Caco-2 (cell line): ENCODE measurements around the gene VAPA. TPM values are rescaled to one million over a fixed set of nuclear protein-coding genes. Genes with fewer than 3 reads are reported as not detected.

Source experiments
- BruUV-seq: library from RNA; stranded (reverse); fragments of 400-500 nt; replicated peaks from 2 replicates; lab custom pipeline; 2021; lab: Mats Ljungman, UMichigan
- CTCF ChIA-PET: fragments of 300-600 bp; sonication (Branson Sonifier 250); formaldehyde crosslinking; loops from one replicate; lab custom pipeline; 2022; ENCODE audit warnings: antibody characterized with exemption; lab: Charles Lee
- POLR2A ChIA-PET: fragments of 300-600 bp; sonication (Branson Sonifier 250); formaldehyde crosslinking; loops from one replicate; lab custom pipeline; 2022; ENCODE audit warnings: antibody characterized with exemption; lab: Charles Lee
- DNase-seq, 2 experiments: peaks; one replicate each; pipeline versions ENCODE4 v3.0.0 to v3.0.0-alpha.2; 2020 to 2022
- H3K27me3 ChIP-seq: replicated peaks from 2 replicates; pipeline ENCODE4 v1.6.0; 2011; ENCODE audit warnings: low read length; ENCODE audit not compliant: control insufficient read depth, insufficient read depth
- H3K36me3 ChIP-seq: 2 replicates; pipeline ENCODE4 v1.5.1; 2011; ENCODE audit warnings: low read length; ENCODE audit not compliant: control insufficient read depth, insufficient read depth
- H3K4me1 ChIP-seq: fragments of 250-450 bp; sonication (Bioruptor Pico); 2 replicates; pipeline ENCODE4 v1.5.1; 2020; ENCODE audit warnings: mild to moderate bottlenecking
- H3K4me3 ChIP-seq: 2 replicates; pipeline ENCODE4 v1.5.1; 2011; ENCODE audit warnings: low read depth, mild to moderate bottlenecking, control low read depth, low read length
- H3K9me3 ChIP-seq: fragments of 250-450 bp; sonication (Bioruptor Pico); 2 replicates; pipeline ENCODE4 v1.5.1; 2020; ENCODE audit warnings: mild to moderate bottlenecking, moderate library complexity
- H3K27ac Mint-ChIP-seq: one replicate; pipeline ENCODE4 v1.8.0; 2022; ENCODE audit warnings: mixed read lengths; ENCODE audit not compliant: unreplicated experiment
- H3K27me3 Mint-ChIP-seq: one replicate; pipeline ENCODE4 v1.8.0; 2022; ENCODE audit warnings: mixed read lengths; ENCODE audit not compliant: insufficient read depth, unreplicated experiment
- H3K36me3 Mint-ChIP-seq: one replicate; pipeline ENCODE4 v1.8.0; 2022; ENCODE audit warnings: mild to moderate bottlenecking, mixed read lengths; ENCODE audit not compliant: insufficient read depth, unreplicated experiment
- H3K4me1 Mint-ChIP-seq: one replicate; pipeline ENCODE4 v1.8.0; 2022; ENCODE audit warnings: low read depth, mixed read lengths; ENCODE audit not compliant: unreplicated experiment
- H3K4me3 Mint-ChIP-seq: one replicate; pipeline ENCODE4 v1.8.0; 2022; ENCODE audit warnings: mild to moderate bottlenecking, moderate library complexity, mixed read lengths; ENCODE audit not compliant: unreplicated experiment
- H3K9me3 Mint-ChIP-seq: one replicate; pipeline ENCODE4 v1.8.0; 2022; ENCODE audit warnings: mixed read lengths; ENCODE audit not compliant: unreplicated experiment
- intact Hi-C: fragments of 100-400 bp; cut with micrococcal nuclease; formaldehyde crosslinking; loops from one replicate; pipeline ENCODE4 v1.10.0; 2022; ENCODE audit not compliant: unreplicated experiment
- total RNA-seq: library from RNA; stranded (reverse); gene quantifications from 2 replicates; pipeline ENCODE4 v1.2.3, GENCODE V29; 2022
- TF ChIP-seq, protein P1 (sequence below), 2 experiments: fragments of 200-600 bp in 1 of 2; IDR thresholded peaks; 1 replicate in 1 of 2; 2 replicates in 1 of 2; pipeline versions ENCODE4 v1.5.1 to v1.8.0; 2011 to 2022; ENCODE audit warnings: antibody characterized with exemption in 1 of 2, control low read depth in 1 of 2, inconsistent platforms in 1 of 2, low read depth in 1 of 2, low read length in 1 of 2, mild to moderate bottlenecking in 1 of 2, moderate library complexity in 1 of 2; ENCODE audit not compliant: insufficient read depth in 1 of 2, severe bottlenecking in 1 of 2, unreplicated experiment in 1 of 2

The VAPA gene
- total RNA-seq, 1 experiment from 2014 or later, result 222 TPM

DNA sequence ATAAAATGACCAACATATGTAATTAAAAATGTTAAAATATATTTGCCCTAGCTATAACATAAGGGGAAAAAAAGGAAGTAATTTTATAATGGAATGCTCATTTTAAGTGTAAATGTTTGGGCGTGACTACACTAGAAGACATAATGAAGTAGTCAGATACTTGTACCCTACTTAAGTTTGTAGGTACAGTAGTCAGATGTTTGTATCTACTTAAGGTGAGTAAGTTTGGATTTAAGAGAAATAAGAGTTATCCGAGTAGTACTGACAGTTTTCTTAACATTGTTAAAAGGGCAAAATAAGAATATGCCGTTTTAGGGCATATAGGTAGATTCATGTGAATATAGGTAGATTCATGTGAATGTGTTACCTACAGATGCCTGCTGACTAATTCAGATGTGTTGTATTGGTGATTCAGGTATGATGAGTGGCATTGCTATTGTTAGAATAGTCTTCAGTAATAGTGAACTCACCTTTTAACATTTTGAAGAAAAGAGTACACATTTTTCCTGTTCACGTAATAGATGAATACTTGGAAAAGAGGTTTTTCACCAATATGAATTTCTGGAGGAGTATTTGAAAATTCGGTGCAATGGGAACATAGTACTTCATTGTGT, 14.9 kb downstream of the VAPA start:
- Histone ChIP-seq H3K27me3 (no peaks in the 10 kb centered on the region), H3K9me3 (no peaks in the 10 kb centered on the region), H3K36me3 (no peaks in the 10 kb centered on the region), H3K4me1 (peaks cover 42% of the 10 kb centered on the region), H3K4me3 (no peak overlapping the region)
- H3K9me3 Mint-ChIP-seq, result no peaks in the 10 kb centered on the region
- DNase-seq, result no peak
- H3K4me1 Mint-ChIP-seq, result peaks cover 17% of the 10 kb centered on the region
- H3K36me3 Mint-ChIP-seq, result peaks cover 33% of the 10 kb centered on the region
- H3K4me3 Mint-ChIP-seq, result no peak overlapping the region
- ChIA-PET POLR2A (no interaction called here), CTCF (no interaction called here)
- H3K27me3 Mint-ChIP-seq, result no peaks in the 10 kb centered on the region
- intact Hi-C loops, result no loop called here
- no peak overlapping the region for H3K27ac Mint-ChIP-seq
- TF ChIP-seq, protein P1, sequence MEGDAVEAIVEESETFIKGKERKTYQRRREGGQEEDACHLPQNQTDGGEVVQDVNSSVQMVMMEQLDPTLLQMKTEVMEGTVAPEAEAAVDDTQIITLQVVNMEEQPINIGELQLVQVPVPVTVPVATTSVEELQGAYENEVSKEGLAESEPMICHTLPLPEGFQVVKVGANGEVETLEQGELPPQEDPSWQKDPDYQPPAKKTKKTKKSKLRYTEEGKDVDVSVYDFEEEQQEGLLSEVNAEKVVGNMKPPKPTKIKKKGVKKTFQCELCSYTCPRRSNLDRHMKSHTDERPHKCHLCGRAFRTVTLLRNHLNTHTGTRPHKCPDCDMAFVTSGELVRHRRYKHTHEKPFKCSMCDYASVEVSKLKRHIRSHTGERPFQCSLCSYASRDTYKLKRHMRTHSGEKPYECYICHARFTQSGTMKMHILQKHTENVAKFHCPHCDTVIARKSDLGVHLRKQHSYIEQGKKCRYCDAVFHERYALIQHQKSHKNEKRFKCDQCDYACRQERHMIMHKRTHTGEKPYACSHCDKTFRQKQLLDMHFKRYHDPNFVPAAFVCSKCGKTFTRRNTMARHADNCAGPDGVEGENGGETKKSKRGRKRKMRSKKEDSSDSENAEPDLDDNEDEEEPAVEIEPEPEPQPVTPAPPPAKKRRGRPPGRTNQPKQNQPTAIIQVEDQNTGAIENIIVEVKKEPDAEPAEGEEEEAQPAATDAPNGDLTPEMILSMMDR (IDR thresholded peaks at IDR 0.05; ENCODE audit: insufficient read depth in 1 of 2, low read depth in 1 of 2, low read length in 1 of 2, severe bottlenecking in 1 of 2, unreplicated experiment in 1 of 2), result no peak
- no TSS peak for BruUV-seq

DNA sequence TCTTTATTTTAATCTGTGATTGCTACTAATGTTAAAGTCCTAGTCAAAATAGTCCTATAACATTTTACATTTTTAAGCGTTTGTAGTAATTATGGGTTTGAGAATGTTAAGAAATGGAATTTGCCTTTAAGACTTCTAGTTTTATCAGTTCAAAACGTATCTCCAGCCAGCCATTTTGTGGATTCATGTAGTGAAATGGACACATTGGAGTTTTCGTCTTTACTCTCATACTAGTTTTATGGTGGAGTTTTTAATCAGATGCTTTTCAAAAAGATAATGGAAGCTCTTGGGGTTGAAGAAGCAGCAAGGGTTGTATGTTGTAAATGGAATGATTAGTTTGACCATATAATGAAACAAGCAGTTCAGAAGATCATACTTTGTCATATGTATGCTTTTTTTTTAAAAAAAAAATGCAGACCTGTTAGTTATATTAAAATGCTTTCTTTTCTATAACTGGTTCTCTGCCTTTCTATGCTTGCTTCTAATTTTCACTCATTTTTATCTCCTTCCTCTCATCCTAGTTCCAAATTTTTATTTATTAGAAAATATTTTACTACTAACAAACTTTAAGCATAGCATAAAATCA, 16.6 kb downstream of the VAPA start:
- peaks cover 17% of the 10 kb centered on the region for H3K4me1 Mint-ChIP-seq
- H3K4me3 Mint-ChIP-seq, result no peak overlapping the region
- Histone ChIP-seq H3K4me1 (peaks cover 31% of the 10 kb centered on the region), H3K9me3 (no peaks in the 10 kb centered on the region), H3K4me3 (no peak overlapping the region), H3K36me3 (no peaks in the 10 kb centered on the region), H3K27me3 (no peaks in the 10 kb centered on the region)
- intact Hi-C loops, result no loop called here
- ChIA-PET CTCF (no interaction called here), POLR2A (no interaction called here)
- H3K9me3 Mint-ChIP-seq, result no peaks in the 10 kb centered on the region
- TF ChIP-seq, protein P1 (IDR thresholded peaks at IDR 0.05; ENCODE audit: insufficient read depth in 1 of 2, low read depth in 1 of 2, low read length in 1 of 2, severe bottlenecking in 1 of 2, unreplicated experiment in 1 of 2), result no peak
- peaks cover 34% of the 10 kb centered on the region for H3K36me3 Mint-ChIP-seq
- BruUV-seq, result no TSS peak
- H3K27ac Mint-ChIP-seq, result no peak overlapping the region
- H3K27me3 Mint-ChIP-seq, result no peaks in the 10 kb centered on the region
- DNase-seq, result no peak

DNA sequence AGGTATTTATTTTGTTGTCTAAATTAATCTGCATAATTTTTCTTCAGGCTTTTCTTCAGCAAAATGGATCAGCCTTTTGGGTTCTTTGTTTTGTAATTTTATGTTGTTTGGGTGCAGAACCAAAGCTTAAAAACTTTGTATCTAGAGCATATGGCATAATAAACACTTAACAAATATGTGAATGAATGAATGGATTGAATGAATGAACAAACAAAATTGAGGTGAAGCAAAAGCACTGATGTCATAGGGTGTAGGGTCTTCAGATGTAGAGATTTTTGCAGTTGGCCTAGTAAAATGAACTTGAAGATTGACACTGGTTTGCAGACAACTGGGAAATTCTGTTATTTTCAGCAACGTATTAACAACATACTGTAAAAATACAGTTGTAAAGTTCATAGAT, 17.3 kb downstream of the VAPA start:
- intact Hi-C loops, result no loop called here
- ChIA-PET POLR2A (no interaction called here), CTCF (no interaction called here)
- H3K4me1 Mint-ChIP-seq, result peaks cover 16% of the 10 kb centered on the region
- no peaks in the 10 kb centered on the region for H3K27me3 Mint-ChIP-seq
- H3K4me1 ChIP-seq, result peaks cover 24% of the 10 kb centered on the region
- H3K9me3 Mint-ChIP-seq, result no peaks in the 10 kb centered on the region
- DNase-seq, result no peak
- peaks cover 34% of the 10 kb centered on the region for H3K36me3 Mint-ChIP-seq
- H3K9me3 ChIP-seq, result no peaks in the 10 kb centered on the region
- H3K27ac Mint-ChIP-seq, result no peak overlapping the region
- no peak overlapping the region for H3K4me3 Mint-ChIP-seq
- no peak overlapping the region for H3K4me3 ChIP-seq
- TF ChIP-seq, protein P1 (IDR thresholded peaks at IDR 0.05; ENCODE audit: insufficient read depth in 1 of 2, low read depth in 1 of 2, low read length in 1 of 2, severe bottlenecking in 1 of 2, unreplicated experiment in 1 of 2), result no peak
- H3K27me3 ChIP-seq, result no peaks in the 10 kb centered on the region
- no TSS peak for BruUV-seq
- H3K36me3 ChIP-seq, result no peaks in the 10 kb centered on the region
